HEK293 (cell line): ENCODE results near the gene ROR2.

Experiments
- IKZF3 ChIP-seq: fragments of 450-650 bp; IDR thresholded peaks from 2 replicates; pipeline ENCODE4 v1.5.0; 2018; ENCODE audit warnings: missing biosample characterization, mild to moderate bottlenecking, missing genetic modification characterization, moderate library complexity
- ZNF423 ChIP-seq: fragments of 450-650 bp; formaldehyde crosslinking; IDR thresholded peaks from 2 replicates; pipeline ENCODE4 v1.5.1; 2016; ENCODE audit warnings: missing biosample characterization, missing genetic modification characterization
- ZNF626 ChIP-seq: fragments of 450-650 bp; sonication (Bioruptor Pico); formaldehyde crosslinking; IDR thresholded peaks from 2 replicates; pipeline ENCODE4 v1.5.1; 2018; ENCODE audit warnings: missing biosample characterization, missing genetic modification characterization, inconsistent platforms
- TF ChIP-seq, protein P1 (sequence below): fragments of 450-650 bp; formaldehyde crosslinking; IDR thresholded peaks from 2 replicates; pipeline ENCODE4 v1.5.1; 2016; ENCODE audit warnings: missing biosample characterization, missing genetic modification characterization

DNA sequence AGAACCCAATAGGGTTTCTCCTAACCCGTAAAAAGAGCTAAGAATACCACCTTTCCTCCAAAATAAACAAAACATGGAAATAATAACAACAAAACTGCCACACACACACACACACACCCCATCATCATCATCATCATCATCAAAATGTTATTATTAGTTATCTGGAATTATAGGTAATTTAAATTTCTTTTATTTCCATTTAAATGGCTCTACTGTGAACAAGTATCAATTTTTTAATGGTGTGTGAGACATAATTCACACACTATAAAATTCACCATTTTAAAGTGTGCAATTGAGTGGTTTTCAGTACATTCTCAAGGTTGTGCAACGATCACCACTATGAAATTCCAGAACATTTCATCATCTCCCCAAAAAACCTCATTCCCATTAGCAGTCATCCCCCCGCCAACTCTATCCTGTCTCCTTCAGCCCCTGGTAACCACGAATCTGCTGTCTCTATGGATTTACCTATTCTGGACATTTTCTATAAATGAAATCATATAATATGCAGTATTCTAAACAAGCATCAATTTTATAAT lies 172.7 kb downstream of the ROR2 start:
- TF ChIP-seq IKZF3 (tag by site-specific recombination) (no peak), ZNF626 (no peak), ZNF423 (tag by site-specific recombination) (no peak)
- TF ChIP-seq, protein P1, sequence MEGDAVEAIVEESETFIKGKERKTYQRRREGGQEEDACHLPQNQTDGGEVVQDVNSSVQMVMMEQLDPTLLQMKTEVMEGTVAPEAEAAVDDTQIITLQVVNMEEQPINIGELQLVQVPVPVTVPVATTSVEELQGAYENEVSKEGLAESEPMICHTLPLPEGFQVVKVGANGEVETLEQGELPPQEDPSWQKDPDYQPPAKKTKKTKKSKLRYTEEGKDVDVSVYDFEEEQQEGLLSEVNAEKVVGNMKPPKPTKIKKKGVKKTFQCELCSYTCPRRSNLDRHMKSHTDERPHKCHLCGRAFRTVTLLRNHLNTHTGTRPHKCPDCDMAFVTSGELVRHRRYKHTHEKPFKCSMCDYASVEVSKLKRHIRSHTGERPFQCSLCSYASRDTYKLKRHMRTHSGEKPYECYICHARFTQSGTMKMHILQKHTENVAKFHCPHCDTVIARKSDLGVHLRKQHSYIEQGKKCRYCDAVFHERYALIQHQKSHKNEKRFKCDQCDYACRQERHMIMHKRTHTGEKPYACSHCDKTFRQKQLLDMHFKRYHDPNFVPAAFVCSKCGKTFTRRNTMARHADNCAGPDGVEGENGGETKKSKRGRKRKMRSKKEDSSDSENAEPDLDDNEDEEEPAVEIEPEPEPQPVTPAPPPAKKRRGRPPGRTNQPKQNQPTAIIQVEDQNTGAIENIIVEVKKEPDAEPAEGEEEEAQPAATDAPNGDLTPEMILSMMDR (tag by site-specific recombination): no peak
